SK-N-SH (cell line): ENCODE data around the gene VANGL2.

Source experiments
- CHD2 ChIP-seq: fragments of 150-350 bp; IDR thresholded peaks from 2 replicates; pipeline ENCODE4 v1.6.1; 2018; ENCODE audit warnings: low read length; ENCODE audit not compliant: partially characterized antibody
- CTCF ChIP-seq: fragments of 200-600 bp; sonication (generic); IDR thresholded peaks from 2 replicates; pipeline ENCODE4 v1.6.1; 2017; ENCODE audit warnings: antibody characterized with exemption, mild to moderate bottlenecking, moderate library complexity
- ELF1 ChIP-seq: IDR thresholded peaks from 2 replicates; pipeline ENCODE4 v1.4.0; 2012
- MEF2A ChIP-seq: IDR thresholded peaks from 2 replicates; pipeline ENCODE4 v1.4.0; 2012; ENCODE audit warnings: low read depth, borderline replicate concordance

- no peak for TF ChIP-seq ELF1
- no peak for TF ChIP-seq MEF2A
- no peak for TF ChIP-seq CTCF
- TF ChIP-seq CHD2: no peak
Observed at GRCh38 chr1:160371756-160372155, 28.6 kb upstream of the VANGL2 start.
